SK-N-SH treated with all-trans-retinoic acid at 6 μM for 48 hours (cell line): Measurements from ENCODE around the gene TBX5.

Experiments used
- ATAC-seq: fragments of 200-7000 bp; cut with Tn5 transposase; 3 replicates; pipeline ENCODE4 v1.9.1; 2020; ENCODE audit warnings: mild to moderate bottlenecking, moderate library complexity
- ARNTL ChIP-seq: fragments of 450-650 bp; formaldehyde crosslinking; IDR thresholded peaks from 2 replicates; pipeline ENCODE4 v1.5.0; 2020; ENCODE audit warnings: low read depth, mild to moderate bottlenecking, moderate library complexity, borderline replicate concordance
- BACH2 ChIP-seq: fragments of 250-450 bp; sonication (Bioruptor Pico); IDR thresholded peaks from 2 replicates; pipeline ENCODE4 v1.9.0; 2021; ENCODE audit warnings: mild to moderate bottlenecking, borderline replicate concordance
- CSDC2 ChIP-seq: fragments of 250-450 bp; sonication (Bioruptor Pico); IDR thresholded peaks from 2 replicates; pipeline ENCODE4 v1.5.0; 2020; ENCODE audit warnings: mild to moderate bottlenecking, moderate library complexity
- ESRRG ChIP-seq: fragments of 250-450 bp; sonication (Bioruptor Pico); IDR thresholded peaks from 2 replicates; pipeline ENCODE4 v1.6.1; 2021; ENCODE audit warnings: mild to moderate bottlenecking
- GLIS3 ChIP-seq: fragments of 250-450 bp; sonication (Bioruptor Pico); IDR thresholded peaks from 2 replicates; pipeline ENCODE4 v1.5.0; 2020; ENCODE audit warnings: mild to moderate bottlenecking, moderate library complexity
- ISL1 ChIP-seq: fragments of 250-450 bp; sonication (Bioruptor Pico); IDR thresholded peaks from 2 replicates; pipeline ENCODE4 v2.1.2; 2022; ENCODE audit warnings: mild to moderate bottlenecking, moderate library complexity
- OSR1 ChIP-seq: fragments of 250-450 bp; sonication (Bioruptor Pico); IDR thresholded peaks from 2 replicates; pipeline ENCODE4 v1.8.0; 2022; ENCODE audit warnings: moderate library complexity, mild to moderate bottlenecking, inconsistent platforms
- PPARA ChIP-seq: fragments of 250-450 bp; sonication (Bioruptor Pico); IDR thresholded peaks from 2 replicates; pipeline ENCODE4 v1.5.0; 2020; ENCODE audit warnings: mild to moderate bottlenecking, borderline replicate concordance
- RARB ChIP-seq: fragments of 250-450 bp; sonication (Bioruptor Pico); IDR thresholded peaks from 2 replicates; pipeline ENCODE4 v1.8.0; 2021; ENCODE audit warnings: mild to moderate bottlenecking, moderate library complexity
- SNAI2 ChIP-seq: fragments of 250-450 bp; sonication (Bioruptor Pico); IDR thresholded peaks from 2 replicates; pipeline ENCODE4 v1.5.0; 2020; ENCODE audit warnings: mild to moderate bottlenecking, moderate library complexity
- TCF4 ChIP-seq: fragments of 250-450 bp; sonication (Bioruptor Pico); IDR thresholded peaks from 2 replicates; pipeline ENCODE4 v1.8.0; 2021; ENCODE audit warnings: mild to moderate bottlenecking, moderate library complexity, borderline replicate concordance
- TOX ChIP-seq: fragments of 250-450 bp; sonication (Bioruptor Pico); IDR thresholded peaks from 2 replicates; pipeline ENCODE4 v1.8.0; 2021; ENCODE audit warnings: mild to moderate bottlenecking, moderate library complexity, borderline replicate concordance
- ZC3H10 ChIP-seq: fragments of 250-450 bp; sonication (Bioruptor Pico); IDR thresholded peaks from 2 replicates; pipeline ENCODE4 v1.5.1; 2021; ENCODE audit warnings: mild to moderate bottlenecking, moderate library complexity
- ZFP3 ChIP-seq: fragments of 250-450 bp; sonication (Bioruptor Pico); IDR thresholded peaks from 2 replicates; pipeline ENCODE4 v1.5.0; 2020; ENCODE audit warnings: mild to moderate bottlenecking, moderate library complexity
- ZFP30 ChIP-seq: fragments of 450-650 bp; formaldehyde crosslinking; IDR thresholded peaks from 2 replicates; pipeline ENCODE4 v1.5.0; 2022; ENCODE audit warnings: mild to moderate bottlenecking, moderate library complexity
- ZNF565 ChIP-seq: fragments of 450-650 bp; formaldehyde crosslinking; conservative IDR thresholded peaks from 2 replicates; pipeline ENCODE4 v1.5.0; 2020; ENCODE audit warnings: low read depth, mild to moderate bottlenecking, moderate library complexity
- ZNF70 ChIP-seq: fragments of 450-650 bp; formaldehyde crosslinking; IDR thresholded peaks from 2 replicates; pipeline ENCODE4 v1.5.0; 2020; ENCODE audit warnings: mild to moderate bottlenecking, moderate library complexity
- ZNF8 ChIP-seq: fragments of 450-650 bp; formaldehyde crosslinking; IDR thresholded peaks from 2 replicates; pipeline ENCODE4 v1.5.0; 2020; ENCODE audit warnings: mild to moderate bottlenecking, moderate library complexity
- TF ChIP-seq, protein P1 (sequence below): fragments of 250-450 bp; sonication (Bioruptor Pico); IDR thresholded peaks from 2 replicates; pipeline ENCODE4 v1.5.1; 2020; ENCODE audit warnings: low read depth, mild to moderate bottlenecking, moderate library complexity
- TF ChIP-seq, protein P2 (sequence below): fragments of 250-450 bp; sonication (Bioruptor Pico); IDR thresholded peaks from 2 replicates; pipeline ENCODE4 v1.5.0; 2020; ENCODE audit warnings: mild to moderate bottlenecking, moderate library complexity
- TF ChIP-seq, protein P3 (sequence below): fragments of 250-450 bp; sonication (Bioruptor Pico); IDR thresholded peaks from 2 replicates; pipeline ENCODE4 v1.8.0; 2021; ENCODE audit warnings: low read depth, mild to moderate bottlenecking, moderate library complexity, borderline replicate concordance
- TF ChIP-seq, protein P4 (sequence below): fragments of 250-450 bp; sonication (Bioruptor Pico); IDR thresholded peaks from 2 replicates; pipeline ENCODE4 v1.8.0; 2020; ENCODE audit warnings: mild to moderate bottlenecking, moderate library complexity, borderline replicate concordance

Gene TBX5

DNA sequence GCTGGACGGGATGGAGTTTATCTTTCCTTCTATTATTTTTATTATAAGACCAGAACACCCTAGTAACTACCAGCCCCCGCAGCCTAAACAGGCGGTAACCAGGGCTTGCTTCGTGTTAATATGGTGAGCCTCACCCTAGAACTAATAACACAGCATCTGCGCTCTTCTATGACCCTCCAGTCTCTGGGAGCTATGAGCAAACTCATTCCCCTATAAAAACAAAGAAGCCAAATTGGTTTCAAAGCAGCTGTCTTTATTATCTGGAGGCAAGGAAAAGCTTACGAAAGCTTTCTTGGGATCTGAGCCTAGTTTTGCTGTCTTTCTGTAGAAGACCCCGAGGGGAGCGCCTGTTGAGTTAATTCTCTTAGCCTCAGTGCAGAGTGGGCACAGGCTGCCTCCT, 85.0 kb downstream of the TBX5 start:
- TF ChIP-seq TCF4 (CRISPR knock-in tag) (no peak), ISL1 (CRISPR knock-in tag) (no peak), ZNF70 (CRISPR knock-in tag) (no peak), ZFP30 (no peak), ZNF8 (CRISPR knock-in tag) (no peak), GLIS3 (CRISPR knock-in tag) (no peak), PPARA (CRISPR knock-in tag) (no peak), BACH2 (CRISPR knock-in tag) (no peak), SNAI2 (CRISPR knock-in tag) (no peak), ESRRG (CRISPR knock-in tag) (no peak), ARNTL (no peak)
- TF ChIP-seq, protein P1, sequence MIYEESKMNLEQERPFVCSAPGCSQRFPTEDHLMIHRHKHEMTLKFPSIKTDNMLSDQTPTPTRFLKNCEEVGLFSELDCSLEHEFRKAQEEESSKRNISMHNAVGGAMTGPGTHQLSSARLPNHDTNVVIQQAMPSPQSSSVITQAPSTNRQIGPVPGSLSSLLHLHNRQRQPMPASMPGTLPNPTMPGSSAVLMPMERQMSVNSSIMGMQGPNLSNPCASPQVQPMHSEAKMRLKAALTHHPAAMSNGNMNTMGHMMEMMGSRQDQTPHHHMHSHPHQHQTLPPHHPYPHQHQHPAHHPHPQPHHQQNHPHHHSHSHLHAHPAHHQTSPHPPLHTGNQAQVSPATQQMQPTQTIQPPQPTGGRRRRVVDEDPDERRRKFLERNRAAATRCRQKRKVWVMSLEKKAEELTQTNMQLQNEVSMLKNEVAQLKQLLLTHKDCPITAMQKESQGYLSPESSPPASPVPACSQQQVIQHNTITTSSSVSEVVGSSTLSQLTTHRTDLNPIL (CRISPR knock-in tag), result no peak
- TF ChIP-seq, protein P2, sequence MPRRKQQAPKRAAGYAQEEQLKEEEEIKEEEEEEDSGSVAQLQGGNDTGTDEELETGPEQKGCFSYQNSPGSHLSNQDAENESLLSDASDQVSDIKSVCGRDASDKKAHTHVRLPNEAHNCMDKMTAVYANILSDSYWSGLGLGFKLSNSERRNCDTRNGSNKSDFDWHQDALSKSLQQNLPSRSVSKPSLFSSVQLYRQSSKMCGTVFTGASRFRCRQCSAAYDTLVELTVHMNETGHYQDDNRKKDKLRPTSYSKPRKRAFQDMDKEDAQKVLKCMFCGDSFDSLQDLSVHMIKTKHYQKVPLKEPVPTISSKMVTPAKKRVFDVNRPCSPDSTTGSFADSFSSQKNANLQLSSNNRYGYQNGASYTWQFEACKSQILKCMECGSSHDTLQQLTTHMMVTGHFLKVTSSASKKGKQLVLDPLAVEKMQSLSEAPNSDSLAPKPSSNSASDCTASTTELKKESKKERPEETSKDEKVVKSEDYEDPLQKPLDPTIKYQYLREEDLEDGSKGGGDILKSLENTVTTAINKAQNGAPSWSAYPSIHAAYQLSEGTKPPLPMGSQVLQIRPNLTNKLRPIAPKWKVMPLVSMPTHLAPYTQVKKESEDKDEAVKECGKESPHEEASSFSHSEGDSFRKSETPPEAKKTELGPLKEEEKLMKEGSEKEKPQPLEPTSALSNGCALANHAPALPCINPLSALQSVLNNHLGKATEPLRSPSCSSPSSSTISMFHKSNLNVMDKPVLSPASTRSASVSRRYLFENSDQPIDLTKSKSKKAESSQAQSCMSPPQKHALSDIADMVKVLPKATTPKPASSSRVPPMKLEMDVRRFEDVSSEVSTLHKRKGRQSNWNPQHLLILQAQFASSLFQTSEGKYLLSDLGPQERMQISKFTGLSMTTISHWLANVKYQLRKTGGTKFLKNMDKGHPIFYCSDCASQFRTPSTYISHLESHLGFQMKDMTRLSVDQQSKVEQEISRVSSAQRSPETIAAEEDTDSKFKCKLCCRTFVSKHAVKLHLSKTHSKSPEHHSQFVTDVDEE (CRISPR knock-in tag), result no peak
- ATAC-seq, result no peak

DNA sequence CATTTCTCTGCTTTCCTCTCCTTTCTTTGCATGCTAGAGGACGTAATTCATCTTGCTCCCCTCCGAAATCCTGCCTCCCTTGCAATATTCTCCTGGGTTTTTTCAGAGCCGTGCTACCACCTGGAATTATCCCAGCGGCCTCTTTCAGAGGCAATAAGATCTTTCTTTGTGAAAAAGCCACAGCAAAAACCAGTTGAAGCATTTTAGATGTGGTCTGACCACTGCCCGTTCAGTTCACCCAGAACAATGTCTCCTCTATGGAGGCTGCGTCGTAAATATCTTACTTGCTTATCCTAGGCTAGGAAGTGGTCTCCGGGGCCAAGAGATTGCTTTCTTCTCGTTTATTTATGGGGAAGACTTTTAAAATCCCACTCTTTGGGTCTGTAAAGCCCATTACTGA, 85.8 kb downstream of the TBX5 start:
- ATAC-seq, result no peak
- TF ChIP-seq BACH2 (CRISPR knock-in tag) (no peak), ZC3H10 (no peak), RARB (CRISPR knock-in tag) (no peak), GLIS3 (CRISPR knock-in tag) (no peak), TOX (CRISPR knock-in tag) (no peak), ZFP30 (no peak), ZNF565 (no peak), ZFP3 (CRISPR knock-in tag) (no peak), ISL1 (CRISPR knock-in tag) (no peak), ESRRG (CRISPR knock-in tag) (no peak), TCF4 (CRISPR knock-in tag) (no peak)
- TF ChIP-seq, protein P3, sequence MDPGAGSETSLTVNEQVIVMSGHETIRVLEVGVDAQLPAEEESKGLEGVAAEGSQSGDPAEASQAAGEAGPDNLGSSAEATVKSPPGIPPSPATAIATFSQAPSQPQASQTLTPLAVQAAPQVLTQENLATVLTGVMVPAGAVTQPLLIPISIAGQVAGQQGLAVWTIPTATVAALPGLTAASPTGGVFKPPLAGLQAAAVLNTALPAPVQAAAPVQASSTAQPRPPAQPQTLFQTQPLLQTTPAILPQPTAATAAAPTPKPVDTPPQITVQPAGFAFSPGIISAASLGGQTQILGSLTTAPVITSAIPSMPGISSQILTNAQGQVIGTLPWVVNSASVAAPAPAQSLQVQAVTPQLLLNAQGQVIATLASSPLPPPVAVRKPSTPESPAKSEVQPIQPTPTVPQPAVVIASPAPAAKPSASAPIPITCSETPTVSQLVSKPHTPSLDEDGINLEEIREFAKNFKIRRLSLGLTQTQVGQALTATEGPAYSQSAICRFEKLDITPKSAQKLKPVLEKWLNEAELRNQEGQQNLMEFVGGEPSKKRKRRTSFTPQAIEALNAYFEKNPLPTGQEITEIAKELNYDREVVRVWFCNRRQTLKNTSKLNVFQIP (CRISPR knock-in tag), result no peak
- TF ChIP-seq, protein P2 (CRISPR knock-in tag), result no peak
- TF ChIP-seq, protein P1 (CRISPR knock-in tag), result no peak

DNA sequence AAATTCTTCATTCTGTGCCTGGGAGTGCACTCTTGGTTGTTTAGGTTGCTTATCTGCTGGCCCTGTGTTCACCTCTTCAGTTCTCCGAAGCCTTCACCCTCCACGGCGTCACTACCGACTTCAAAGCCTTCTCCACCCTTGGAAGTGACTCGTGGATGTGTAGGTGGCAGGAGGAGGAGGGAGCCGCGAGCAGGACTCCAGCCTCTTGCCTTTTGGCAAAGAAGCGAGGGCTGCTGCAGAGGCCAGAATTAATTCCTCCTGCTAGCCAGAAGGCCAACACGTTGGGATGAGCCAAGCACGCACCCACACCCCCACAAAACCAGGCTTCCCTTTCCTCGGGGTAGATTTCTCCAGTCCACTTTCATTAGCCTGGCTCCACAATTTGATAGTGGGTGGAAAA, 86.5 kb downstream of the TBX5 start:
- ATAC-seq, result no peak
- TF ChIP-seq ZFP3 (CRISPR knock-in tag), result no peak
- no peak for TF ChIP-seq RARB (CRISPR knock-in tag)
- no peak for TF ChIP-seq BACH2 (CRISPR knock-in tag)
- no peak for TF ChIP-seq GLIS3 (CRISPR knock-in tag)
- TF ChIP-seq OSR1 (CRISPR knock-in tag), result no peak
- TF ChIP-seq TOX (CRISPR knock-in tag), result no peak
- no peak for TF ChIP-seq CSDC2 (CRISPR knock-in tag)
- TF ChIP-seq ZNF565, result no peak
- no peak for TF ChIP-seq ZC3H10
- no peak for TF ChIP-seq ZNF70 (CRISPR knock-in tag)
- no peak for TF ChIP-seq TCF4 (CRISPR knock-in tag)
- no peak for TF ChIP-seq ISL1 (CRISPR knock-in tag)
- TF ChIP-seq, protein P4, sequence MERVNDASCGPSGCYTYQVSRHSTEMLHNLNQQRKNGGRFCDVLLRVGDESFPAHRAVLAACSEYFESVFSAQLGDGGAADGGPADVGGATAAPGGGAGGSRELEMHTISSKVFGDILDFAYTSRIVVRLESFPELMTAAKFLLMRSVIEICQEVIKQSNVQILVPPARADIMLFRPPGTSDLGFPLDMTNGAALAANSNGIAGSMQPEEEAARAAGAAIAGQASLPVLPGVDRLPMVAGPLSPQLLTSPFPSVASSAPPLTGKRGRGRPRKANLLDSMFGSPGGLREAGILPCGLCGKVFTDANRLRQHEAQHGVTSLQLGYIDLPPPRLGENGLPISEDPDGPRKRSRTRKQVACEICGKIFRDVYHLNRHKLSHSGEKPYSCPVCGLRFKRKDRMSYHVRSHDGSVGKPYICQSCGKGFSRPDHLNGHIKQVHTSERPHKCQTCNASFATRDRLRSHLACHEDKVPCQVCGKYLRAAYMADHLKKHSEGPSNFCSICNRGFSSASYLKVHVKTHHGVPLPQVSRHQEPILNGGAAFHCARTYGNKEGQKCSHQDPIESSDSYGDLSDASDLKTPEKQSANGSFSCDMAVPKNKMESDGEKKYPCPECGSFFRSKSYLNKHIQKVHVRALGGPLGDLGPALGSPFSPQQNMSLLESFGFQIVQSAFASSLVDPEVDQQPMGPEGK, result no peak
- TF ChIP-seq ZNF8 (CRISPR knock-in tag), result no peak
- TF ChIP-seq, protein P2 (CRISPR knock-in tag), result no peak
